GM12874 (cell line): ENCODE results near the gene CYP27C1.

Experiments used
- TF ChIP-seq, protein P1 (sequence below): IDR thresholded peaks from 2 replicates; pipeline ENCODE4 v1.5.1; 2011; ENCODE audit warnings: low read depth, mild to moderate bottlenecking, control low read depth, low read length, moderate library complexity; ENCODE audit not compliant: insufficient read depth

CYP27C1 gene

DNA sequence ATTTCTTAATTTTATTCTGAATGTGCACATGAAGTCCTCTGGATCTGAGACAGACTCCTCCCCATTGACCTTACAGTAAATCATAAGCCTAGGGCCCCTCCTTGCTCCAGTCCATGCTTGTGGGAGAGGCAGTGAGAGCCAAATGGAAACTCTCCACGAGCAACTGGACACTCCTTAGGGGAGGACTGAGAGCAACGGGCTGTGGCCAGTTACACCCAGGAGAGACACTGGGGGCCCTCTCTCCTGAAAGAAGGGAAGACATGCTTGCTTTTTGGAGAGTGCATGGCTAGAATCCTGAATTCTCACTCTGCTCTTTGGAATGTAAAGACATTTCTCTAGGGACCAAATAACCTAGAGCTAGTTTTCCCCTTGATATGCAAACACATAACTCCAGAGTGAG is 64.2 kb downstream of the CYP27C1 start:
- TF ChIP-seq, protein P1, sequence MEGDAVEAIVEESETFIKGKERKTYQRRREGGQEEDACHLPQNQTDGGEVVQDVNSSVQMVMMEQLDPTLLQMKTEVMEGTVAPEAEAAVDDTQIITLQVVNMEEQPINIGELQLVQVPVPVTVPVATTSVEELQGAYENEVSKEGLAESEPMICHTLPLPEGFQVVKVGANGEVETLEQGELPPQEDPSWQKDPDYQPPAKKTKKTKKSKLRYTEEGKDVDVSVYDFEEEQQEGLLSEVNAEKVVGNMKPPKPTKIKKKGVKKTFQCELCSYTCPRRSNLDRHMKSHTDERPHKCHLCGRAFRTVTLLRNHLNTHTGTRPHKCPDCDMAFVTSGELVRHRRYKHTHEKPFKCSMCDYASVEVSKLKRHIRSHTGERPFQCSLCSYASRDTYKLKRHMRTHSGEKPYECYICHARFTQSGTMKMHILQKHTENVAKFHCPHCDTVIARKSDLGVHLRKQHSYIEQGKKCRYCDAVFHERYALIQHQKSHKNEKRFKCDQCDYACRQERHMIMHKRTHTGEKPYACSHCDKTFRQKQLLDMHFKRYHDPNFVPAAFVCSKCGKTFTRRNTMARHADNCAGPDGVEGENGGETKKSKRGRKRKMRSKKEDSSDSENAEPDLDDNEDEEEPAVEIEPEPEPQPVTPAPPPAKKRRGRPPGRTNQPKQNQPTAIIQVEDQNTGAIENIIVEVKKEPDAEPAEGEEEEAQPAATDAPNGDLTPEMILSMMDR = no peak

DNA sequence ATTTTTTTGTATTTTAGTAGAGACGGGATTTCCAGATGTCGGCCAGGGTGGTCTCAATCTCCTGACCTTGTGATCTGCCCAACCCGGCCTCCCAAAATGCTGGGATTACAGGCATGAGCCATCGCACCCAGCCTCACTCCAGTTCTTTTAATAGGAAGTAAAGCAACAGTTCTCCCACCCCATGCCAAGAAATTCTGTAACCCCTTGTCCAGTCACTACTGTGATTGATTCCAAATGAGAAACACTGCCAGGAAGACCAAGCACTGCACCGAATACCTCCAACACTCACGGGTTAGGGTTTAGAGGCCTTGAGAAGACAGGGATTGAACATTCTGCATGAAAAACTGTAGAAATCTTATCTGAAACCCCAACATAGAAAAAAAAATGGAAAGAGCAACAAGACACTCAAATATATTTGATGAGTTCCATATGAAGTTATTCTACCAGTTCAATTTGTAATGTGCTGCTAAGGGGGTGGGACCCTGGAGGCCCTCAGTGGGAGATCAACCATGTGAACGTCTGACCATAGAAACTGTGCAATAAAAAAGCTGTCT is 65.0 kb downstream of the CYP27C1 start:
- TF ChIP-seq, protein P1 = no peak

DNA sequence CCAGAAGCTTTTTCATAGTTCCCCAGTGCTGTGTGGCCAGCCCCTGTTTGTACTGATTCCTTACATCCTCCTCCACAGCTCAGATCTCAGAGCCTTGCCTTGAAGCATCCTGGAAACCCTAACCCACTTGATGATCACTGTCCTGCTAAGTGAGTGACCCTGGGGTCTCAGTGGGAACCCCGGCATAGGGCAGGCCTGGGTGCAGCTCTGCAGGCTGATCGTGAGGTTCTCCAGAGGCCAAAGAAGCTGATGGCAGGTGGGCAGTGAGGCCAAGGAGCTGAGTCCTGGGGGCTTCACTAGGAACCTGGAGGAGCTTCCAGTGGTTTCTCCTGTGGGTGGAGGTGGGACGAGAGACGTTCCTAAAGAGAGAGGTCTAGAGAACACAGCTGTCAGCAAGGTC is 65.7 kb downstream of the CYP27C1 start:
- TF ChIP-seq, protein P1 = no peak

DNA sequence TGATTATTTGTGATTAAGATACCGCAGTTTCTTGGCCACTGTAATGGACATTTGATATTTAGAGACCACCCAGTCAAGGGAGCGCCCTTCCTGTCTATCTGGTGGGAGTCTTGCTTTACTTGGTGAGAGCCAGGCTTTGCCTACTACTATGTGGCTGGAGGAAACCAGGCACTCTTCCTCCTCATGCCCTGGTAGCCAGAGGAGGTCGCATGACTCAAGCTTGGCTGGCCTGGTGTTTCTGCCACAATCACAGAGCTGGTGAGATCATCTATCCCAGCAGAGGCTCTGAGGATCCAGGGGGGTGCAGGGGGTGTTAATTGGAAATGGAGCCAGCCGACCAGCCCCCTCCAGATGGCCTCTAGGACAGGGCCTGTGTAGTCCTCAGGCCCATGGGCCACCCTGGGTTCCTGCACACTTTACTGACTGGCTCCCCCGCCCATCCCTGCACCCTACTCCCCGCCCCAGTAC is 66.4 kb downstream of the CYP27C1 start:
- TF ChIP-seq, protein P1 = no peak

DNA sequence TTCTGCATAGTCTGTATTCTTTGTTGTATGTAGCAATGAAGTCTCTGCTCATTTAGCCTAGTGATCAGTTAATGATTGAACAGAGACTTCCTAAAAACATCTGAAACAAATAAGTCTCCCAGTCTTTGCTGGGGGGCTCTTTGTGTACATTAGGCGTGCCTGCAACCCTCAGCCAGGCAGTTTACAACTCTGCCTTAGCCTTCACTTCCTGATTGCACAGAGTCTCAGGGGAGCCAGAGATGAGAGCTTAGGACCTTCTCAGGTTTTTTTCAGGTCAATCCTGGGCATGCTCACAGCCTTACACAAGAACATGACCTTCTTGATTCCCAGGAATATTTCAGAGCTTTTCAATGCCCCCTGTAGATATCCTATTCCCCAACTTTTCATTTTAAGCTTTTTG is 69.1 kb downstream of the CYP27C1 start:
- TF ChIP-seq, protein P1 = no peak

DNA sequence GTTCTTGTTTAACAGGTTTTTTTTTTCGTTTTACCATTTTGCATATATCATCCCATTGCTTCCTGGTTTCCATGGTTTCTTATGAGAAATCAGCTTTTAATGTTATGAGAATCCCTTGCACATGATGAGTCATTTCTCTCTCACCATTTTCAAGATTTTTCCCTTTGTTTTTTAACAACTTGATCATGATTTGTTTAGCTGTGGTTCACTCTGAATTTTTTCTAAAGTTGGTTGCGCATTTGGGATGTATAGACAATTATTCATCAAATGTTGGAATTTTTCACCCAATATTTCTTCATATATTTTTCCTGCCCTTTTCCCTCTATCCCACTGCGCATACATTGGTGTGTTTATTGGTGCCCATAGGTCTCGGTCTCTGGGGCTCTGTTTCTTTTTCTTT is 70.7 kb downstream of the CYP27C1 start:
- TF ChIP-seq, protein P1 = no peak

DNA sequence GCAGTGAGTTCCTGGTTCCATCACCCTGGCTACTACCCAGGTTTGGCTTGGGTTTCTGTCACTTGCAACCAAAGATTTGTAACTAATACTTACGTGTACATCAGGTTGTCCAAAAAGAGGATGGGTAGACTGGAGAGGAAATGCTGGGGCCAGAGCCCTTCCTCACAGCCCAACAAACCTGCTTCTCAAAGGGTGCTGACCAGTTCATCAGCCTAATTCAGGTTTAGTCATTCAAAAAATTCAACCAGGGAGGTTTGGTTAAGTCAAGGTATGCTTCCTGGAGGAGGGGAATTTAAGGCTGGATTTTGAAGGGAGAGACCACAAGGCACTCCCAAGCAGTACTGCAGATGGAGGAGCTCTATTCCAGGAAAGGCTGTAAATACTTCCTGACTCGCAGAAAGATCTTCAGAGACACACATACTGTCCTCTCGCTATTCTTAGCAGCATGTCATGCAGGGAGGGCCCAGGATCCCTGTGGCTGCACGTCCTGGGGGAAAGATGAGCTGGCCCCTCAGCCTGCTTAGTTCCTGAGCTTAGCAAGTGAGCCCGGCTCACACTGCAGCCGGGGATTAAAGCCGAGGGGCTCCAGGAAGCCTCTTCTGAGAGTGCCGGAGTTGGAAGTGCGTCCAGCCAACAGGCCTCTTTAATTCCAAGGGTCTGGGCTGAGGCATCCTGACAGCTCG is 73.1 kb downstream of the CYP27C1 start:
- TF ChIP-seq, protein P1 = no peak
